Osteoblast (primary cell): ENCODE measurements around the gene DSTN. TPM values are rescaled to one million over a fixed set of nuclear protein-coding genes. Genes with fewer than 3 reads are reported as not detected.

Source experiments
- DNase-seq: peaks from one replicate; pipeline ENCODE4 v3.0.0; 2011; ENCODE audit warnings: low spot score, mixed read lengths; ENCODE audit not compliant: insufficient read length; ENCODE audit errors: missing footprints
- H2AFZ ChIP-seq: 2 replicates; pipeline ENCODE4 v1.6.0; 2011; ENCODE audit warnings: mild to moderate bottlenecking, low read length
- H3K27ac ChIP-seq: 2 replicates; pipeline ENCODE4 v1.5.1; 2011; ENCODE audit warnings: mild to moderate bottlenecking, low read depth, low read length, moderate library complexity
- H3K27me3 ChIP-seq: 2 replicates; pipeline ENCODE4 v1.6.0; 2012; ENCODE audit warnings: mild to moderate bottlenecking, control low read depth, inconsistent platforms, low read length, moderate library complexity; ENCODE audit not compliant: insufficient read depth
- H3K36me3 ChIP-seq: 2 replicates; pipeline ENCODE4 v1.5.1; 2011; ENCODE audit warnings: mild to moderate bottlenecking, low read length, control low read depth, moderate library complexity; ENCODE audit not compliant: insufficient read depth
- H3K4me1 ChIP-seq: 2 replicates; pipeline ENCODE4 v1.5.1; 2011; ENCODE audit warnings: mild to moderate bottlenecking, low read length, control low read depth, moderate library complexity; ENCODE audit not compliant: insufficient read depth
- H3K4me2 ChIP-seq: 2 replicates; pipeline ENCODE4 v1.6.0; 2011; ENCODE audit warnings: mild to moderate bottlenecking, low read length; ENCODE audit not compliant: insufficient read depth
- H3K4me3 ChIP-seq: fragments of 200-600 bp; sonication (generic); 3 replicates; pipeline ENCODE4 v1.5.1; 2012; ENCODE audit warnings: mild to moderate bottlenecking, low read length, inconsistent platforms; ENCODE audit not compliant: insufficient read depth
- H3K79me2 ChIP-seq: 2 replicates; pipeline ENCODE4 v1.6.0; 2012; ENCODE audit warnings: mild to moderate bottlenecking, low read length, control low read depth, inconsistent platforms; ENCODE audit not compliant: insufficient read depth
- H3K9me3 ChIP-seq: 2 replicates; pipeline ENCODE4 v1.5.1; 2011; ENCODE audit warnings: low read depth, low read length, control low read depth
- H4K20me1 ChIP-seq: 2 replicates; pipeline ENCODE4 v1.6.0; 2012; ENCODE audit warnings: mild to moderate bottlenecking, low read length, control low read depth; ENCODE audit not compliant: insufficient read depth
- CTCF ChIP-seq: IDR thresholded peaks from 2 replicates; pipeline ENCODE4 v1.5.1; 2011; ENCODE audit warnings: mild to moderate bottlenecking, low read depth, low read length, moderate library complexity; ENCODE audit errors: extremely low read depth
- total RNA-seq: library from RNA; depleted of rRNA; stranded (reverse); fragments of >200 nt; gene quantifications from 2 replicates; pipeline ENCODE4 v1.2.3, GENCODE V29; 2012

Gene DSTN
- total RNA-seq, 1 donor, result 627 TPM

GRCh38 chr20:17586250-17586649 lies 16.4 kb downstream of the DSTN start:
- Histone ChIP-seq H3K27ac (no peak overlapping the region), H3K27me3 (no peaks in the 10 kb centered on the region), H3K9me3 (no peaks in the 10 kb centered on the region), H3K4me3 (no peak overlapping the region), H4K20me1 (peaks cover 92% of the 10 kb centered on the region), H3K79me2 (peaks cover 99% of the 10 kb centered on the region), H3K4me1 (peaks cover 25% of the 10 kb centered on the region), H3K4me2 (no peak overlapping the region), H3K36me3 (peaks cover 8% of the 10 kb centered on the region), H2AFZ (no peak overlapping the region)
- peak; percentile 1 for DNase-seq
- no peak for TF ChIP-seq CTCF

GRCh38 chr20:17587148-17587547 lies 17.3 kb downstream of the DSTN start:
- Histone ChIP-seq H3K27ac (no peak overlapping the region), H3K9me3 (no peaks in the 10 kb centered on the region), H3K79me2 (peaks cover 99% of the 10 kb centered on the region), H4K20me1 (peaks cover 95% of the 10 kb centered on the region), H2AFZ (no peak overlapping the region), H3K4me2 (no peak overlapping the region), H3K4me3 (no peak overlapping the region), H3K4me1 (peaks cover 25% of the 10 kb centered on the region), H3K36me3 (peaks cover 8% of the 10 kb centered on the region), H3K27me3 (no peaks in the 10 kb centered on the region)
- TF ChIP-seq CTCF, result no peak
- DNase-seq, result no peak

GRCh38 chr20:17587824-17588223 lies 17.9 kb downstream of the DSTN start:
- Histone ChIP-seq H3K79me2 (peaks cover 99% of the 10 kb centered on the region), H3K4me3 (no peak overlapping the region), H4K20me1 (peaks cover 95% of the 10 kb centered on the region), H3K9me3 (no peaks in the 10 kb centered on the region), H2AFZ (no peak overlapping the region), H3K36me3 (peaks cover 11% of the 10 kb centered on the region), H3K4me1 (peaks cover 28% of the 10 kb centered on the region), H3K27ac (no peak overlapping the region), H3K4me2 (no peak overlapping the region), H3K27me3 (no peaks in the 10 kb centered on the region)
- no peak for DNase-seq
- TF ChIP-seq CTCF, result no peak

GRCh38 chr20:17589161-17589834 lies 19.4 kb downstream of the DSTN start:
- Histone ChIP-seq H3K4me3 (no peak overlapping the region), H3K27ac (peak overlapping the region; percentile 14), H3K9me3 (no peaks in the 10 kb centered on the region), H3K27me3 (no peaks in the 10 kb centered on the region), H2AFZ (no peak overlapping the region), H3K36me3 (peaks cover 19% of the 10 kb centered on the region), H3K4me2 (peak overlapping the region; percentile 42), H3K79me2 (peaks cover 99% of the 10 kb centered on the region), H3K4me1 (peaks cover 42% of the 10 kb centered on the region), H4K20me1 (peaks cover 96% of the 10 kb centered on the region)
- TF ChIP-seq CTCF, result no peak
- DNase-seq, result peak; percentile 30
